GM19351 (cell line): ENCODE measurements around the gene TBC1D12.
A peak's percentile ranks its signal among the peaks of the same experiment; 100 is the strongest.

Experiments used
- ATAC-seq: cut with Tn5 transposase; IDR thresholded peaks from one replicate; pipeline ENCODE4 v1.9.1; 2021; ENCODE audit warnings: mild to moderate bottlenecking, moderate library complexity; ENCODE audit not compliant: unreplicated experiment

TBC1D12 gene

DNA sequence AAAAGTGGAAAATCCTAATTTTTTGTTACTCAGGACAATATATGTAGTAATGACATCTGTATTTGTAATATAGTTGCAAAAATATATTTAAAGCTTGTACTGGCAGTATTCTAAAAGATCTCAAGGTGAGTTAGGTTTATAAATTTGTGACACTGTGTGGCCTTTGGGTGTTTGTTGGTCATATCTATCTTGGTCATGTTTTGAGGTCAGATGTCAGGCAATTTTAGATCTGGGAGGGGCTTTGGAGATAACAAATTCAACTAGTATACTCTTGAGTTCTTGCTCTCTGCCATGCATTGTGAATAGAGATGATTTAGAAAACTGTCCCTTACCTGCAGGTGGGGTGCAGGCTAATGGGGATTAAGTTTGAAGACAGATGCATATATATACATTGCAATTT lies 3.1 kb downstream of the TBC1D12 start:
- ATAC-seq: no peak

DNA sequence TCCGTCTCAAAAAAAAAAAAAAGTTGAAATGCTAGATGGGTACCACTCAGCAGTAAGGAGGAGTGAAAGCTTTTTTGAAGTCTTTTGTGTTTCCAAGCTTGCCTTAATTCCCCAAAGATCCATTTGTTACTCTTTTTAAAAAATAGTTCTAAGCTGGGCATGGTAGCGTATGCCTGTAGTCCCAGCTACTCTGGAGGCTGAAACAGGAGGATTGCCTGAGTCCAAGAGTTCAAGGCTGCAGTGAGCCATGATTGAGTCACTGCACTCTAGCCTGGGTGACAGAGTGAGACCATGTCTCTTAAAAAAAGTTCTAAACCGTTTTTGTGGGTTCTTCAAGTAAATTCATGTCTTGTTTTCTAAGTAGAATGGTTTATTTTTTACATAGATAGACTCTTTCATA lies 5.3 kb downstream of the TBC1D12 start:
- ATAC-seq: no peak

GRCh38 chr10:94409021-94409657 lies 6.8 kb downstream of the TBC1D12 start:
- ATAC-seq: no peak

DNA sequence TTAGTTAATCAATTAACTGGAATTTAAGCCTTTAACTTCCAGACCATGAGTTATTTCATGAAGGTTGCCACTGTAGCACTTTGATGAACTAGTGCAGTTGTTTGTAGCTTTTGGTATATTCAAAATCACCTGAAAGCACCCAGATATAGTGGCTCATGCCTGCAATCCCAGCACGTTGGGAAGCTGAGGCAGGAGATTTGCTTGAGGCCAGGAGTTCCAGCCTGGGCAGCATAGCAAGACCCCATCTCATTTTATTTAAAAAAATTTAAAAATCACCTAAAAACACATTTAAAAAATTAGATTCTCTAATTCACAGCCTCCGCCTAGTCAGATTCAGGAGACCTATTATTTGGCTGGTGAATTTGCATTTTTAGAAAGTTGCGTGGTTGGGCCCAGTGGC lies 9.0 kb downstream of the TBC1D12 start:
- no peak for ATAC-seq

DNA sequence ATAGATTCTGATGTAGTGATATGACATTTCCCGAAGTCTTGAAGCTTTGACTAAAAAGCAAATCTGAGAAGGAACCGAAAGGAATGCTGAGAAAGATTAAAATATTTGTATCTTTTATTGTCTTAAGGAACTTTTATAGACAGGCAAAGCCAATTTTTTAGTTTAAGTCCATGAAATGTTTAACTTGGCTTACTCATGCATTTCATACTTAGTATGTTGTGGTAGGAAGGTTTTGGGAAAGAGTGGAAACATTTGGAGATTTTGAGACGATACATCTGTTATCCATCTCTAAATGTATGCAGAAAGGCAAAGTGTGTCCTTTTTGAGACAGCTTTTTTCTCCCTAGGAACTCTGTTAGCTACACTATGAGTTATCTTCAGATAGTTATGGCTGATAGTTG lies 10.1 kb downstream of the TBC1D12 start:
- no peak for ATAC-seq

- no peak for ATAC-seq
These were observed 11.0 kb downstream of the TBC1D12 start for GRCh38 chr10:94413361-94413760.

GRCh38 chr10:94416896-94417295 lies 14.6 kb downstream of the TBC1D12 start:
- ATAC-seq: no peak

DNA sequence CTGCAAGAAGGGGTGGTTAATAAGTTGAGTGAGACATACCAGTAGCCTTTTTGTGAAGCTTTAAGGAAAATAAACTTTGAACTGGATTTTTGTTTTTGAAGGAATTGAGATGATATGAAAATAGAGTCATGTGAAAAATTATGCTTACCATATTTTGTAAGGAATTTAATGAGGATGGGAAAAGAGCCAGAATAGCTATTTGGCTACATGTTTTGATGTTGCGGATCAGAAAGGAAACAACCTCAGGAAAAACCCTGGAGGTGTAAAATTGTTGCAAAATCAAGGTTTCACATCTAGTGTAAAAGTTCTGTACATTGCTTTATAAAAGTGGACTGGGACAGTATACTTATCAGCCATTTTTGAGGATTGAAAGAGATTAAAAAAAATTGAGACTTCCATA lies 15.0 kb downstream of the TBC1D12 start:
- ATAC-seq: no peak

DNA sequence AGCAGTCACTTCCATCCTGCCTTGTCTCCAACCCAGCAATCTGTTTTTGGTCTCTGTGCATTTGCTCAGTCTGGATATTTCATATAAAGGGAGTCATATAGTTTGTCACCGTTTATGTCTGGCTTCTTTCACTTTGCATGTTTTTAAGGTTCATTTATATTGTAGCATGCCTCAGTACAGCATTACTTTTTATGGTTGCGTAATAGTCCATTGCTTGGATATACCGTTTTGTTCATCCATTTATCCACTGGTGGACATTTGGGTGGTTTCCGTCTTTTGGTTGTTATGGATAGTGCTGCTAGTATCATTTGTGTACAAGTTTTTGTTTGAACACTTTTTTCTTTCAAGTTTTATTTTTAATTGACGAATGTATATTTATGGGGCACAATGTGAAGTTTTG lies 18.2 kb downstream of the TBC1D12 start:
- no peak for ATAC-seq

- peak; percentile 54 for ATAC-seq
These were observed 18.7 kb downstream of the TBC1D12 start for GRCh38 chr10:94420998-94421528.

GRCh38 chr10:94423627-94424026 lies 21.3 kb downstream of the TBC1D12 start:
- ATAC-seq: no peak

- no peak for ATAC-seq
These were observed 22.5 kb downstream of the TBC1D12 start for GRCh38 chr10:94424714-94425337.

DNA sequence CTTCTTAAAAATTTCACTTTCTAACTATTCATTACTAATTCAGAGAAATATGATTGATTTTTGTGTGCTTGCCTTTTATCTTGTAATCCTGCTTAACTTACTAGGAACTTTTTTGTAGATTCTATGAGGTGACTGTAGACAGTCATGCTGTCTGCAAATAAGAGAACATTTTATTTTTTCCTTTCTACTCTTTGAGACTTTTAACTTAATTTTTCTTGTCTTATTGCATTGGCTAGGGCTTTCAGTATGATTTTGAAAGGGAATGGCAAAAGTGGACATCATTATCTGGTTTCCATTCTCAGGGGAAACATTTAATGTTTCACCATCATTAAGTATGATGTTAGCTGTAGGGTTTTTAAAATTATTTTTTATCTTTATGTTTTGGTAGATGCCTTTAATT lies 23.6 kb downstream of the TBC1D12 start:
- ATAC-seq: no peak

- no peak for ATAC-seq
These were observed 24.8 kb downstream of the TBC1D12 start for GRCh38 chr10:94427166-94427565.

GRCh38 chr10:94428766-94429707 lies 26.7 kb downstream of the TBC1D12 start:
- ATAC-seq: no peak

DNA sequence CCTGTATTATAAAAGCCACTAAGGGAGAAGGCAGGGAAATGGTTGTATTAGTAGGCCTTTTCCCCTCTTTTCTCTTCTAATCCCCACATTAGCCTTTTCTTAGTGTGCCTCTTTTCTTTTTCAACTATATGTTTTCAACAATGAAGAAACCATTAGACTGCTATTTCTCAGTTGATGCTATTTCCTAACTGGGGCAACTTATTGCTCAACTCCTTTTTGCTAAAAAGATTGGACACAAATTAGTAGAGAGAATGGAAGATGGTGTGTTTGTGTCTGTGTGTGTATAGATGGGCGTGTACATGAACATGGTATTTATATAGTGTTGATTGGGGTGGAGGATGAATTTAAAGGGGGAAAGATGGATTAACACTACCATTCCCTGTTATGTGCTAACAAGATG lies 28.4 kb downstream of the TBC1D12 start:
- ATAC-seq: no peak

DNA sequence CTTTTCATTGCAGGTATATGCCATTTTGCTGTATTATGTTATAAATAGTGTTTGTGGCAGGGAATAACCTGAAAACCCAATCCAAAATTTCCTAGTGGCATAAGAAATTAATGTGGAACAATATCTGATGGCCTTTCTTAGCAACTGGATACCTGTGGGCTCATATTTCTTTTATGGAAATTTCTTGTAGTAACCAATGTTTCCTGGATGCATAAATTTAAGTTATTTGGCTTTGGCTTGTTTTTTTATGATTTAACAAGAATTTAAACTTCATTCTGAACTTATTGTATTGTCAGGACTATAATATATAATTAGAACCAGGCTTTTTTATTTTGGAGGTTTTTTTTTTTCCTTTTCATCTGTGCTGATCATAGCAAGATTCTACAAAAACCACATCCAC lies 30.1 kb downstream of the TBC1D12 start:
- no peak for ATAC-seq

DNA sequence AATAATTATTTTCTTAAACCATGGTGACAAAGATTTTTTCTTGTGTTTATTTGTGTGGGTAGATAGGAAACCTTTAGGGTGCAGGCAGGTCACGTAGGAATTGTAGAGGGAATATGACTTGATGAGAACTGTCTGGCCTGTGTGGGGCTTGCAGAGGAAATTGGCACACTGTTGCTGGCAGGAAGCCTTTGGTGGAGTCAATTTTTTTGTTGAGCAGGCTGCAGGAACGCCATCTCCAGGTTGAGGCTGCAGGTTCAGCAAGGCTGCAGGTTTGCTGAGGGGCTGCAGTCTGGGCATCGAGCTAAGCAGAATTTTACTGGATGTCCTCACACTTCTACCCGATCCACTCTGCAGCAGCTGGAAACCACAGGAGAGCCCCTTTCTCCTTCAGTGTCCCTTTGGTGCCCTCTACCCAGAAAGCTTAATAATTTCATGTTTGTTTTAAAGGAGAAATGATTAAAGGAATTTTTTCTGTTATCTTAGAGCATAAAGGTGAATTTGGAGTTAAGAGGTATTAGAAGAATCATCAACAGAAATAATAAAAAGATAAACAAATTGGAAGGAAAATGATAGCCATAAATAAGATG lies 37.0 kb downstream of the TBC1D12 start:
- ATAC-seq: no peak

GRCh38 chr10:94440096-94440495 lies 37.8 kb downstream of the TBC1D12 start:
- no peak for ATAC-seq

DNA sequence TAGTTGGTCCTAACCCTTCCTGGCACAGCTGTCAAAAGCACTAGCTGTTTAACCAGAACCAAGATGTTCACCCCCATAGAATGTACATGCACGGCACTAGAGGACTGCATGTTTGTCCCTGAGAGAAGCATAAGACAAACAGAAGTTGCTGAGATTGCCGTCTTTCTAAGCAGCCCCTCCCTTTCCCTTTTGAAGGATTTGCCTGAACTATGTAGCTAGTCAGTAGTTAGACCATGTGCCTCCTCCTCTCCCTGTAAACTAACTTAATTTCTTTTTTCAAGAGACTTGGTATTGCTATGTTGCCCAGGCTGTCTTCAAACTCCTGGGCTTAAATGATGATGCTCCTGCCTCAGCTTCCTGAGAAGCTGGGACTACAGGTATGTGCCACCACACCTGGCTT lies 40.7 kb downstream of the TBC1D12 start:
- ATAC-seq: no peak

- ATAC-seq: no peak
These were observed 41.2 kb downstream of the TBC1D12 start for GRCh38 chr10:94443549-94443948.
